ENCODE measurements around the gene GNPNAT1. TPM values are rescaled to one million over a fixed set of nuclear protein-coding genes. Genes with fewer than 3 reads are reported as not detected.

Gene GNPNAT1
- total RNA-seq, 6 experiments from 2014 or later: 43.1 to 53.6 (median 47.2) TPM

DNA sequence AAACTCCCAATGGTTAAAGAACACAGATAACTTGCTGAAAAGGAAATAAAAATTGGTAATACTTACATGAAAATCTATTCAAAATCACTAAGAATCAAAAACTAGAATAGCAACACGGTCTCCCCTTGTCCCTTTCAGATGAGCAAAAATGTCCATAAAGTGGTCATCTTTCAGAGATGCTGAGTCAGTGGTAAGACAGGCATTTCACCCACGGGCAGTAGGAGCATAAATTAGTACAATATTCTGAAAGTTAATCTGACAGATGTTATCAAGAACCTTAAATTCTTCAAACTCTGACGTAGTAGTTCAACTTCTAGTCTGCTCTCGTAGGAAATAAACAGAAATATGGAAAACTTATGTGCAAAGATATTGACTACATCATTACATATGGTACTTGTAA, 33.1 kb upstream of the GNPNAT1 start:
- Mint-ChIP-seq H3K36me3 (ENCODE audit: low read depth) (no peaks in the 10 kb centered on the region), H3K9me3 (no peaks in the 10 kb centered on the region), H3K4me3 (peak overlapping the region; percentile 19; the same call in 1 of the 2 replicates), H3K27me3 (ENCODE audit: insufficient read depth) (no peaks in the 10 kb centered on the region; the same call in 1 of the 2 replicates), H3K27ac (peak overlapping the region; percentile 54), H3K4me1 (ENCODE audit: low read depth) (peaks cover 26% of the 10 kb centered on the region)
- DNase-seq: peak; percentile 37
- TF ChIP-seq, protein P1, sequence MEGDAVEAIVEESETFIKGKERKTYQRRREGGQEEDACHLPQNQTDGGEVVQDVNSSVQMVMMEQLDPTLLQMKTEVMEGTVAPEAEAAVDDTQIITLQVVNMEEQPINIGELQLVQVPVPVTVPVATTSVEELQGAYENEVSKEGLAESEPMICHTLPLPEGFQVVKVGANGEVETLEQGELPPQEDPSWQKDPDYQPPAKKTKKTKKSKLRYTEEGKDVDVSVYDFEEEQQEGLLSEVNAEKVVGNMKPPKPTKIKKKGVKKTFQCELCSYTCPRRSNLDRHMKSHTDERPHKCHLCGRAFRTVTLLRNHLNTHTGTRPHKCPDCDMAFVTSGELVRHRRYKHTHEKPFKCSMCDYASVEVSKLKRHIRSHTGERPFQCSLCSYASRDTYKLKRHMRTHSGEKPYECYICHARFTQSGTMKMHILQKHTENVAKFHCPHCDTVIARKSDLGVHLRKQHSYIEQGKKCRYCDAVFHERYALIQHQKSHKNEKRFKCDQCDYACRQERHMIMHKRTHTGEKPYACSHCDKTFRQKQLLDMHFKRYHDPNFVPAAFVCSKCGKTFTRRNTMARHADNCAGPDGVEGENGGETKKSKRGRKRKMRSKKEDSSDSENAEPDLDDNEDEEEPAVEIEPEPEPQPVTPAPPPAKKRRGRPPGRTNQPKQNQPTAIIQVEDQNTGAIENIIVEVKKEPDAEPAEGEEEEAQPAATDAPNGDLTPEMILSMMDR (IDR thresholded peaks at IDR 0.05): no peak

DNA sequence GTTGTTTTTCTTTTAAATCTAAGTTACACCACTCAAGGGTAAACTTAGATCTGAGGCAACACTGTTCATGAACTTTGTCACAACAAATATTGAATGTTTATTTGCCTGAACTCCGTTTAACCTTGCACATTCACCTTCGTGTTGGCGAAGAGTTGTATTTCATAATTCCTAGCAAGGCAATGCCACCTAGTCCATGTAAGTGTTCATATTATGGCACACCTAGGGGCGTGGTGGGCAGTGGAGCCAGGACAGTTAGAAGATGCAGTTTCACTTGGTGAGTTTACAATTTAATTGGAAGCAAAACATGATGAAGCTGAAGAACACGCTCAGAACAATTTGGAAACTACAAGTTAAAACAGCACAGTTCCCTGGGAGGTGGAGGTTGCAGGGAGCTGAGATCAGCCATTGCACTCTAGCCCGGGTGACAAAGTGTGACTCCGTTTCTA, 30.4 kb upstream of the GNPNAT1 start:
- Mint-ChIP-seq H3K9me3 (no peaks in the 10 kb centered on the region), H3K4me3 (no peak overlapping the region), H3K36me3 (ENCODE audit: low read depth) (no peaks in the 10 kb centered on the region), H3K27me3 (ENCODE audit: insufficient read depth) (no peaks in the 10 kb centered on the region; the same call in 1 of the 2 replicates), H3K27ac (no peak overlapping the region), H3K4me1 (ENCODE audit: low read depth) (peaks cover 20% of the 10 kb centered on the region)
- TF ChIP-seq, protein P1 (IDR thresholded peaks at IDR 0.05): no peak
- DNase-seq: no peak

DNA sequence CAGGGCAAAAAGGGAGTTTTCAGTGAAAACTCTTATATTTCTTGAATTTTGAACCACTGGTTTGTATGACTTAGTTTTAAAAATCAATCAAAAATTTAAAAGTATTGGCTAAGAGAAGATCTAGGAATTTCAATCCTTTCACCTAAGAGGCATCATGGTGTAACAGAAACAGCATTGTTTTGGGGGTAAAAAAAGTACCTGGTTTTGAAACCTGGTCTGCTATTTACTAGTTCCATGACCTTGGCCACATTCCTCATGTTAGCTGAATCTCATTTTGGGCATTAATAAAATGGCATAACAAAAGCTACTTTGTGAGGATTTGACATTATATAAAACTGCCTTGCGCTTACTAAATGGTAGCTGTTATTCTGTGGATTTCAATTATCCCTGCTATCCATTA, 16.7 kb upstream of the GNPNAT1 start:
- no peaks in the 10 kb centered on the region for H3K36me3 Mint-ChIP-seq (ENCODE audit: low read depth)
- no peak overlapping the region for H3K4me3 Mint-ChIP-seq
- H3K9me3 Mint-ChIP-seq: no peaks in the 10 kb centered on the region
- DNase-seq: no peak
- peaks cover 3% of the 10 kb centered on the region; the same call in 1 of the 2 replicates for H3K27me3 Mint-ChIP-seq (ENCODE audit: insufficient read depth)
- TF ChIP-seq, protein P1 (IDR thresholded peaks at IDR 0.05): no peak
- H3K4me1 Mint-ChIP-seq (ENCODE audit: low read depth): peaks cover 13% of the 10 kb centered on the region
- no peak overlapping the region for H3K27ac Mint-ChIP-seq

DNA sequence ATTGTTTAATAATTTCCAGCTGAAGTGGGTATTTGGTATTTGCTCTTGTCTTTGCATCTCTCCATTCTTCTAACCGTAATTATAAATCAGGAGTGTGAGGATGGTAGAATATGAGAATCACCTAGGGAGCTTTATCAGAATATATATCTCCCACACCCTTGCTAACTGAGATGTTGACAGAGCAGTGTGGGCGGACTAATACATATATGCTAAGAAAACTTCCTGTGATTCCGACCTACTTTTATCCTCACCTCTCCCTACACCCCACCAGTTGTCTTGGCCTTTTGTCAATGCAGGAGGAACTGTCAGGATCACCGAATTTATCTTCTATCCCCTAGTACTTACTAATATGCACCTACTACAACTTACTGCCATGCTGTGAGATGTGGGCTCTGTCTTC, 14.7 kb upstream of the GNPNAT1 start:
- Mint-ChIP-seq H3K36me3 (ENCODE audit: low read depth) (no peaks in the 10 kb centered on the region), H3K27me3 (ENCODE audit: insufficient read depth) (no peaks in the 10 kb centered on the region), H3K27ac (no peak overlapping the region), H3K4me3 (no peak overlapping the region), H3K4me1 (ENCODE audit: low read depth) (peaks cover 32% of the 10 kb centered on the region), H3K9me3 (no peaks in the 10 kb centered on the region)
- DNase-seq: no peak
- TF ChIP-seq, protein P1 (IDR thresholded peaks at IDR 0.05): no peak

DNA sequence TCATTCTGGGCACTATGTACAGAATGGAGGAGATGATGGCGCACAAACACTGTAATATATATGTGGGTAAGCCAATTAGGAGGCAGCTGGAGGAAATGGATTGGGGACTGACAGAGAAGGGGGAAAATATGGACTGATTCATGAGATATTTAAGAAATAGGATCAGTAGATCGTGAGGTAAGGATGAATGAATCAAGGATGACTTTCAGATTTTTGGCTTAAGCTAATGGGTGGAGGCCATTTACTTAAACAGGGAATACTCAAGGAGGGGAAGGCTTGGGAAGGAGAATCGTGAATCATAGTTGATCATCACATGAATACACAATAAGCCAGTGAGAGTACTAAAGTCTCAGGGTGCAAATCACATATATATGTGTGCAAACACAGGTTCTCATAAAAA, 11.2 kb upstream of the GNPNAT1 start:
- no peaks in the 10 kb centered on the region for H3K36me3 Mint-ChIP-seq (ENCODE audit: low read depth)
- H3K27me3 Mint-ChIP-seq (ENCODE audit: insufficient read depth): peaks cover 2% of the 10 kb centered on the region; the same call in 1 of the 2 replicates
- peaks cover 47% of the 10 kb centered on the region for H3K4me1 Mint-ChIP-seq (ENCODE audit: low read depth)
- TF ChIP-seq, protein P1 (IDR thresholded peaks at IDR 0.05): no peak
- H3K27ac Mint-ChIP-seq: peak overlapping the region; percentile 95
- H3K9me3 Mint-ChIP-seq: no peaks in the 10 kb centered on the region
- H3K4me3 Mint-ChIP-seq: peak overlapping the region; percentile 67
- DNase-seq: peak; percentile 67

Measured in HFFc6 (cell line).